Heart right ventricle (tissue), 16 donors: ENCODE measurements around the gene C2CD2. TPM values are rescaled to one million over a fixed set of nuclear protein-coding genes. Genes with fewer than 3 reads are reported as not detected.
"Not testable (repeated sequence)": the region's sequence is repeated elsewhere in the genome, so short reads cannot be mapped to it uniquely, and the experiment has no call there.

ENCODE experiments used
- ATAC-seq, 8 donors: fragments of 200-7000 bp; cut with Tn5 transposase; one replicate each; pipeline ENCODE4 v1.9.1; 2020; ENCODE audit warnings: mild to moderate bottlenecking in 8 of 8, moderate library complexity in 8 of 8, moderate number of reproducible peaks in 1 of 8
- DNase-seq, 2 donors: peaks; one replicate each; pipeline ENCODE4 v3.0.0-alpha.2; 2020
- H3K27ac ChIP-seq, 10 donors: fragments of 200-600 bp; sonication (generic) in 2 of 10; one replicate each; pipeline versions ENCODE4 v1.5.0 to v1.8.0; 2020 to 2022; ENCODE audit warnings: mild to moderate bottlenecking in 3 of 10
- H3K27me3 ChIP-seq, 7 donors: fragments of 200-600 bp; one replicate each; pipeline ENCODE4 v1.8.0; 2021 to 2022; ENCODE audit warnings: mild to moderate bottlenecking in 2 of 7
- H3K36me3 ChIP-seq, 9 donors: fragments of 200-600 bp; sonication (generic) in 1 of 9; one replicate each; pipeline versions ENCODE4 v1.5.0 to v1.8.0; 2020 to 2022; ENCODE audit warnings: mild to moderate bottlenecking in 2 of 9
- H3K4me1 ChIP-seq, 9 donors: fragments of 200-600 bp; sonication (generic) in 1 of 9; one replicate each; pipeline versions ENCODE4 v1.5.0 to v1.8.0; 2020 to 2022; ENCODE audit warnings: mild to moderate bottlenecking in 4 of 9
- H3K4me3 ChIP-seq, 10 donors: fragments of 200-600 bp; sonication (generic) in 2 of 10; one replicate each; pipeline versions ENCODE4 v1.5.0 to v1.8.0; 2020 to 2022; ENCODE audit warnings: mild to moderate bottlenecking in 7 of 10, moderate library complexity in 2 of 10
- H3K9me3 ChIP-seq, 11 donors: fragments of 200-600 bp in 10 of 11; sonication (generic) in 2 of 11; one replicate each; pipeline versions ENCODE4 v1.5.0 to v1.8.0; 2013 to 2022; ENCODE audit warnings: mild to moderate bottlenecking in 2 of 11, control low read depth in 1 of 11, moderate library complexity in 1 of 11
- CTCF ChIP-seq, 9 donors: fragments of 200-600 bp; sonication (generic) in 2 of 9; IDR thresholded peaks; one replicate each; pipeline versions ENCODE4 v1.5.0 to v1.8.0; 2021 to 2022; ENCODE audit warnings: antibody characterized with exemption in 9 of 9, mild to moderate bottlenecking in 5 of 9, moderate library complexity in 1 of 9
- WGBS, 2 donors: extraction: QIAGEN DNeasy Blood & Tissue Kit; methylation state at CpG; one replicate each; pipeline ENCODE4 v1.1.7; 2013; ENCODE audit warnings: inconsistent platforms in 1 of 2; 5-methylcytosine and 5-hydroxymethylcytosine counted together
- intact Hi-C, 10 donors: fragments of 100-400 bp; cut with DNase I; formaldehyde crosslinking; loops; one replicate each; pipeline versions ENCODE4 v1.11.1 to v1.14.2; 2022
- polyA plus RNA-seq, 2 donors: library from polyadenylated mRNA; stranded (reverse); fragments of 200-250 nt; gene quantifications; one replicate each; pipeline ENCODE4 v1.2.3, GENCODE V29; 2013
- total RNA-seq, 10 donors: library from RNA; stranded (reverse); fragmentation: NEBNext Ultra II Directional in 3 of 10; extraction: Animal tissue kit (Norgen Biotek cat#: 25700) in 3 of 10; gene quantifications; one replicate each; pipeline versions ENCODE4 v1.2.1 to v1.2.4, GENCODE V29; 2021 to 2023
- donor health status: Arrhythmogenic right ventricular cardiomyopathy.
- donor health status: ischemic (EF 13 %, LVEDD 7.1; RV severe dilation, severe dysfunction).
- donor health status: healthy with polysubstance abuse.
- donor health status: DM: no; HTN: yes; CAD: no.
- donor health status: DM: no; HTN: no; CAD: no.
- donor health status: ischemic (EF 25% LVEDD 6.9; RV normal size, moderate dysfunction).
- donor health status: ischemic (EF 25% LVEDD 5.7; RV mildly dilated, moderate dysfunction).
- donor health status: healthy.
- donor health status: DM: yes; HTN: yes; CAD: no.
- donor health status: Ischemic cardiomyopathy.
- donor health status: ischemic (EF 35%, LVEDD 5.7; RV mildly dilated, moderate dysfunction).
- donor health status: nonischemic (EF 11% LVEDD 7.7; RV severe dilation, severe dysfunction).
- donor health status: DM: yes; HTN: yes; CAD: no.
- donor health status: PGD.
- donor health status: ischemic (EF 29% LVEDD 5.4; RV normal size, mild dysfunction).
- donor health status: nonischemic (EF 23%, LVEDD 6.1; RV moderate dilation, normal function).

The C2CD2 gene
- total and polyA plus RNA-seq, 12 donors, result 4.5 to 11.1 (median 6.6) TPM

- 70 to 76% methylated on average over 14 of the region's 14 CpGs for WGBS, 2 donors
- Histone ChIP-seq H3K27ac (no peak overlapping the region), H3K9me3 (no peaks in the 10 kb centered on the region), H3K27me3 (peaks cover 0 to 9% (median 0%) of the 10 kb centered on the region in 7 donors), H3K4me1 (peaks cover 6 to 33% (median 22%) of the 10 kb centered on the region in 9 donors), H3K4me3 (no peak overlapping the region), H3K36me3 (no peaks in the 10 kb centered on the region)
- intact Hi-C loops, result no loop called here
- ATAC-seq (no peak), DNase-seq (no peak)
- TF ChIP-seq CTCF (IDR thresholded peaks at IDR 0.05), result no peak
Observed at GRCh38 chr21:41961282-41961701, 7.5 kb upstream of the C2CD2 start.

- intact Hi-C loops, result no loop called here
- Histone ChIP-seq H3K4me3 (no peak overlapping the region), H3K9me3 (no peaks in the 10 kb centered on the region), H3K36me3 (no peaks in the 10 kb centered on the region), H3K27me3 (peaks cover 0 to 9% (median 0%) of the 10 kb centered on the region in 7 donors), H3K27ac (no peak overlapping the region), H3K4me1 (peaks cover 6 to 33% (median 23%) of the 10 kb centered on the region in 9 donors)
- no peak for TF ChIP-seq CTCF (IDR thresholded peaks at IDR 0.05)
- 70 to 83% methylated on average over 8 of the region's 8 CpGs for WGBS, 2 donors
- ATAC-seq, result no peak
- DNase-seq, result no peak
Observed at GRCh38 chr21:41960386-41960785, 6.6 kb upstream of the C2CD2 start.

GRCh38 chr21:41959697-41960096 lies 5.9 kb upstream of the C2CD2 start:
- DNase-seq, ATAC-seq, H3K36me3 ChIP-seq, H3K27ac ChIP-seq, H3K4me3 ChIP-seq, H3K27me3 ChIP-seq, H3K9me3 ChIP-seq: not testable (repeated sequence)
- 96 to 97% methylated on average over 11 of the region's 11 CpGs for WGBS, 2 donors
- intact Hi-C loops, result loop anchor here in 3 of 10 donors (10.0 kb wide), 3 partner anchors 45 to 155 kb away; no protein-coding TSS in a partner anchor
- H3K4me1 ChIP-seq, result peaks cover 6 to 33% (median 23%) of the 10 kb centered on the region in 9 donors

DNA sequence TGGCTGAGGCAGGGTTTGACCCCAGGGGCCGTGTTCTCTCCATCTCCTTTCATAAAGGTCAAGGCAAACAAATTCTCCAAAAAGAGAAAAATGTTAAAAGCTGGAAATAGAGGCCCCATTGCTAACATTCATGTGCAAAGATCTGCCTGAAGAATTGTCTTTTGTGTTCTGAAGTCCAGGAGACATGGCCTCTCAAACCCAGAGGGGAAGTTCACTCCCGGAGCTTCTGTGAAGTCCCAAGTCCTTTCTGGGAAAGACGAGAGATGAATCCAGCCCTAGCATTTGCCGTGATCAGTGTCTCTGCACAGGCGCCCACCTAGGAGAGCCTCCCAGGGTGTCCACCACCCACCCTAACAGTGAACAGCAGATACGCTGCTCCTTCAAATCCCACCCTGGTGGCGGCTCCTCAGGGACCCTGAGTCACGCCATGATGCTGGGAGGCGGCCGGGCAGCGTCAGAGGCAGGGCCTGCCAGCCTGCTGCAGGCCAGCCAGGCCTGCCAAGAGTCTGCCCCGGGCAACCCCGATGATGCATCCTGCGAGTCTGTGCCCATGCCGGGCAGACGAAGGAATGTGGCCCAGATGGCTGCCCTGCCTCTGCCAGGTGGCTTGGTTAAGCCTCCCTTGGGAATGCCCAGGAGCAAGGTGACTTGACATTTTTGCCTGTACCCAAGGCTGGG lies 5.2 kb upstream of the C2CD2 start:
- intact Hi-C loops, result loop anchor here in 3 of 10 donors (10.0 kb wide), 3 partner anchors 46 to 156 kb away; no protein-coding TSS in a partner anchor
- TF ChIP-seq CTCF (IDR thresholded peaks at IDR 0.05), result no peak
- H3K27ac ChIP-seq, result peak overlapping the region in 4 of 10 donors; percentile 38 to 81 (median 60)
- peaks cover 0 to 9% (median 0%) of the 10 kb centered on the region in 7 donors for H3K27me3 ChIP-seq
- H3K9me3 ChIP-seq, result no peaks in the 10 kb centered on the region
- H3K4me1 ChIP-seq, result peaks cover 6 to 36% (median 23%) of the 10 kb centered on the region in 9 donors
- WGBS, 2 donors, result 90 to 94% methylated on average over 16 of the region's 16 CpGs
- no peak overlapping the region for H3K4me3 ChIP-seq
- DNase-seq (no peak), ATAC-seq (no peak)
- no peaks in the 10 kb centered on the region for H3K36me3 ChIP-seq
